H9 (cell line): Measurements from ENCODE around the gene NRP1. TPM values are rescaled to one million over a fixed set of nuclear protein-coding genes. Genes with fewer than 3 reads are reported as not detected.

ENCODE experiments used
- DNase-seq: peaks from one replicate; pipeline ENCODE4 v3.0.0-alpha.2; 2017
- H2AFZ ChIP-seq: one replicate; pipeline ENCODE4 v1.6.1; 2013; ENCODE audit warnings: mild to moderate bottlenecking, low read length, control low read depth, moderate library complexity
- H2AK5ac ChIP-seq: 2 replicates; pipeline ENCODE4 v1.6.1; 2013; ENCODE audit warnings: low read length, control low read depth, mixed read lengths; ENCODE audit not compliant: insufficient read length
- H2BK120ac ChIP-seq: one replicate; pipeline ENCODE4 v1.6.1; 2013; ENCODE audit warnings: low read depth, mild to moderate bottlenecking, low read length, control low read depth, inconsistent platforms; ENCODE audit not compliant: poor library complexity, severe bottlenecking
- H2BK12ac ChIP-seq: 2 replicates; pipeline ENCODE4 v1.6.1; 2013; ENCODE audit warnings: low read length, control low read depth, mixed read lengths, low read depth; ENCODE audit not compliant: insufficient read length
- H2BK15ac ChIP-seq: 2 replicates; pipeline ENCODE4 v1.6.1; 2013; ENCODE audit warnings: low read depth, low read length, control low read depth
- H2BK20ac ChIP-seq: one replicate; pipeline ENCODE4 v1.6.1; 2013; ENCODE audit warnings: low read depth, mild to moderate bottlenecking, low read length, control low read depth, inconsistent platforms; ENCODE audit not compliant: poor library complexity, severe bottlenecking
- H2BK5ac ChIP-seq: 2 replicates; pipeline ENCODE4 v1.6.1; 2013; ENCODE audit warnings: low read length, control low read depth, mixed read lengths; ENCODE audit not compliant: insufficient read length
- H3K14ac ChIP-seq: 2 replicates; pipeline ENCODE4 v1.6.1; 2013; ENCODE audit warnings: low read length, control low read depth; ENCODE audit not compliant: insufficient read depth
- H3K18ac ChIP-seq: 2 replicates; pipeline ENCODE4 v1.6.1; 2013; ENCODE audit warnings: low read depth, mild to moderate bottlenecking, mixed read lengths, low read length, control low read depth; ENCODE audit not compliant: insufficient read length
- H3K23ac ChIP-seq: 2 replicates; pipeline ENCODE4 v1.6.1; 2013; ENCODE audit warnings: low read length, control low read depth, mixed read lengths, low read depth; ENCODE audit not compliant: insufficient read length
- H3K23me2 ChIP-seq: 2 replicates; pipeline ENCODE4 v1.6.1; 2013; ENCODE audit warnings: low read depth, mild to moderate bottlenecking, mixed read lengths, low read length, control low read depth; ENCODE audit not compliant: insufficient read length, poor library complexity, severe bottlenecking
- H3K27ac ChIP-seq: 2 replicates; pipeline ENCODE4 v1.5.1; 2013; ENCODE audit warnings: low read length, control low read depth, mixed read lengths, low read depth; ENCODE audit not compliant: insufficient read length
- H3K27me3 ChIP-seq: 2 replicates; pipeline ENCODE4 v1.6.1; 2013; ENCODE audit warnings: low read length, control low read depth, inconsistent platforms; ENCODE audit not compliant: insufficient read depth
- H3K4ac ChIP-seq: 2 replicates; pipeline ENCODE4 v1.6.1; 2013; ENCODE audit warnings: low read depth, mild to moderate bottlenecking, control low read depth, inconsistent platforms, low read length, moderate library complexity
- H3K4me1 ChIP-seq: 2 replicates; pipeline ENCODE4 v1.6.1; 2013; ENCODE audit warnings: low read length, control low read depth, inconsistent platforms; ENCODE audit not compliant: insufficient read depth
- H3K4me2 ChIP-seq: 2 replicates; pipeline ENCODE4 v1.6.1; 2013; ENCODE audit warnings: low read length, control low read depth, mixed read lengths; ENCODE audit not compliant: insufficient read length, insufficient read depth
- H3K56ac ChIP-seq: 2 replicates; pipeline ENCODE4 v1.6.1; 2013; ENCODE audit warnings: low read depth, mild to moderate bottlenecking, mixed read lengths, low read length, control low read depth; ENCODE audit not compliant: insufficient read length
- H3K79me1 ChIP-seq: 2 replicates; pipeline ENCODE4 v1.6.1; 2013; ENCODE audit warnings: low read depth, mild to moderate bottlenecking, moderate library complexity, low read length, control low read depth, inconsistent platforms; ENCODE audit not compliant: insufficient read depth, poor library complexity, severe bottlenecking
- H3K79me2 ChIP-seq: 2 replicates; pipeline ENCODE4 v1.6.1; 2013; ENCODE audit warnings: low read length, control low read depth, inconsistent platforms; ENCODE audit not compliant: insufficient read depth
- H3K9ac ChIP-seq: 2 replicates; pipeline ENCODE4 v1.6.1; 2013; ENCODE audit warnings: low read length, control low read depth, mixed read lengths; ENCODE audit not compliant: insufficient read length; ENCODE audit errors: extremely low read depth
- H3K9me3 ChIP-seq: one replicate; pipeline ENCODE4 v1.6.1; 2013; ENCODE audit warnings: low read depth, low read length, inconsistent platforms; ENCODE audit not compliant: control insufficient read depth
- H3T11ph ChIP-seq: one replicate; pipeline ENCODE4 v1.6.1; 2013; ENCODE audit warnings: mild to moderate bottlenecking, low read length, control low read depth, inconsistent platforms
- H4K20me1 ChIP-seq: one replicate; pipeline ENCODE4 v1.6.1; 2013; ENCODE audit not compliant: control insufficient read depth, insufficient read length, insufficient read depth
- H4K5ac ChIP-seq: 2 replicates; pipeline ENCODE4 v1.6.1; 2013; ENCODE audit warnings: low read depth, mild to moderate bottlenecking, mixed read lengths, low read length, control low read depth; ENCODE audit not compliant: insufficient read length
- H4K8ac ChIP-seq: replicated peaks from 2 replicates; pipeline ENCODE4 v1.6.1; 2013; ENCODE audit warnings: low read length, control low read depth, mixed read lengths, low read depth; ENCODE audit not compliant: insufficient read length
- H4K91ac ChIP-seq: 2 replicates; pipeline ENCODE4 v1.6.1; 2013; ENCODE audit warnings: low read depth, mild to moderate bottlenecking, moderate library complexity, mixed read lengths, low read length, control low read depth; ENCODE audit not compliant: insufficient read length
- H3K27ac Mint-ChIP-seq, 3 experiments: 2 replicates in 2 of 3; 3 replicates in 1 of 3; pipeline ENCODE4 v1.8.0; 2020 to 2021; ENCODE audit warnings: mixed read lengths in 3 of 3, mild to moderate bottlenecking in 1 of 3, moderate library complexity in 1 of 3
- H3K27me3 Mint-ChIP-seq: 2 replicates; pipeline ENCODE4 v1.8.0; 2021; ENCODE audit warnings: low read depth, mild to moderate bottlenecking, moderate library complexity, mixed read lengths
- H3K36me3 Mint-ChIP-seq, 3 experiments: 2 replicates in 2 of 3; 3 replicates in 1 of 3; pipeline ENCODE4 v1.8.0; 2020 to 2021; ENCODE audit warnings: low read depth in 3 of 3, mixed read lengths in 3 of 3; ENCODE audit not compliant: insufficient read depth in 1 of 3
- H3K4me1 Mint-ChIP-seq, 2 experiments: 2 replicates each; pipeline ENCODE4 v1.8.0; 2020; ENCODE audit warnings: mixed read lengths in 2 of 2
- H3K4me3 Mint-ChIP-seq, 2 experiments: 2 replicates in 1 of 2; 3 replicates in 1 of 2; pipeline ENCODE4 v1.8.0; 2020 to 2021; ENCODE audit warnings: mild to moderate bottlenecking in 2 of 2, mixed read lengths in 2 of 2, moderate library complexity in 1 of 2
- H3K9me3 Mint-ChIP-seq, 2 experiments: 2 replicates in 1 of 2; 3 replicates in 1 of 2; pipeline ENCODE4 v1.8.0; 2020; ENCODE audit warnings: mild to moderate bottlenecking in 2 of 2, mixed read lengths in 2 of 2, moderate library complexity in 1 of 2
- CTCF ChIP-seq: fragments of 200-600 bp; sonication (generic); conservative IDR thresholded peaks from 3 replicates; pipeline ENCODE4 v1.8.0; 2021; ENCODE audit warnings: antibody characterized with exemption, mild to moderate bottlenecking
- WGBS: extraction: QIAGEN DNeasy Blood & Tissue Kit; methylation state at CpG from one replicate; pipeline ENCODE4 v1.1.7; 2013; ENCODE audit warnings: missing lambda C conversion rate, low lambda C conversion rate, mixed read lengths; ENCODE audit not compliant: insufficient read length; ENCODE audit errors: extremely low coverage; 5-methylcytosine and 5-hydroxymethylcytosine counted together
- total RNA-seq: library from RNA; stranded (reverse); gene quantifications from 2 replicates; pipeline ENCODE4 v1.2.1, GENCODE V29; 2021

NRP1 gene
- total RNA-seq, 1 experiment from 2014 or later = 4.6 TPM

GRCh38 chr10:33376976-33377657 lies 42.6 kb upstream of the NRP1 start:
- H3K18ac ChIP-seq = no peak overlapping the region
- H4K20me1 ChIP-seq = no peaks in the 10 kb centered on the region
- H3K9ac ChIP-seq = no peak overlapping the region
- no peak overlapping the region for H3K23ac ChIP-seq
- no CpG with 5 or more reads among the region's 4 CpGs for WGBS
- H3K79me2 ChIP-seq = no peaks in the 10 kb centered on the region
- no peak overlapping the region for H4K5ac ChIP-seq
- H2BK15ac ChIP-seq = no peak overlapping the region
- no peak overlapping the region for H3K4ac ChIP-seq
- no peak overlapping the region for H2BK20ac ChIP-seq
- no peak overlapping the region for H3K56ac ChIP-seq
- DNase-seq = no peak
- H2AK5ac ChIP-seq = no peak overlapping the region
- Mint-ChIP-seq H3K36me3 (no peaks in the 10 kb centered on the region; a peak in 1 of 7 replicates), H3K9me3 (no peaks in the 10 kb centered on the region), H3K4me1 (peaks cover 9% of the 10 kb centered on the region in 2 experiments), H3K27ac (no peak overlapping the region), H3K27me3 (no peaks in the 10 kb centered on the region), H3K4me3 (no peak overlapping the region)
- H3K79me1 ChIP-seq = no peaks in the 10 kb centered on the region
- H3K14ac ChIP-seq = no peak overlapping the region
- no peak overlapping the region for H4K91ac ChIP-seq
- H3K4me2 ChIP-seq = no peak overlapping the region
- no peak overlapping the region for H3K27ac ChIP-seq
- H3K27me3 ChIP-seq = no peaks in the 10 kb centered on the region
- H2BK5ac ChIP-seq = no peak overlapping the region
- H2AFZ ChIP-seq = no peak overlapping the region
- H3K4me1 ChIP-seq = peaks cover 4% of the 10 kb centered on the region; the same call in 1 of the 2 replicates
- no peak overlapping the region for H2BK12ac ChIP-seq
- no peak overlapping the region for H4K8ac ChIP-seq
- H3K9me3 ChIP-seq = no peaks in the 10 kb centered on the region
- no peak for TF ChIP-seq CTCF
- H3K23me2 ChIP-seq = no peaks in the 10 kb centered on the region
- no peak overlapping the region for H3T11ph ChIP-seq
- no peak overlapping the region for H2BK120ac ChIP-seq
